NCI-H187 treated with DMSO at 0.1 percent for 48 hours (cell line): ENCODE results near the gene ZDHHC11.
"Not testable (repeated sequence)": the region's sequence is repeated elsewhere in the genome, so short reads cannot be mapped to it uniquely, and the experiment has no call there.

ENCODE experiments used
- DNase-seq: peaks from one replicate; lab custom pipeline; 2025; lab: John Stamatoyannopoulos, UW

The ZDHHC11 gene

GRCh38 chr5:858726-859125 is 7.9 kb upstream of the ZDHHC11 start:
- DNase-seq = no peak

GRCh38 chr5:856531-857425 is 6.0 kb upstream of the ZDHHC11 start:
- no peak for DNase-seq

- DNase-seq = no peak
These were observed 5.2 kb upstream of the ZDHHC11 start for GRCh38 chr5:855771-856530.

- no peak for DNase-seq
These were observed 4.4 kb upstream of the ZDHHC11 start for GRCh38 chr5:854966-855743.

- no peak for DNase-seq
These were observed 3.4 kb upstream of the ZDHHC11 start for GRCh38 chr5:854217-854616.

GRCh38 chr5:853416-854090 is 2.8 kb upstream of the ZDHHC11 start:
- DNase-seq = not testable (repeated sequence)

- DNase-seq = no peak
These were observed 1.9 kb upstream of the ZDHHC11 start for GRCh38 chr5:852431-853401.

GRCh38 chr5:852018-852417 is 1.2 kb upstream of the ZDHHC11 start:
- DNase-seq = no peak

GRCh38 chr5:851553-851952 is 767 bp upstream of the ZDHHC11 start:
- DNase-seq = no peak

- DNase-seq = no peak
These were observed 290 bp upstream of the ZDHHC11 start for GRCh38 chr5:851076-851475.

- DNase-seq = no peak
These were observed 1.0 kb downstream of the ZDHHC11 start for GRCh38 chr5:849651-850301.

GRCh38 chr5:848671-849111 is 2.1 kb downstream of the ZDHHC11 start:
- DNase-seq = no peak

- not testable (repeated sequence) for DNase-seq
These were observed 3.0 kb downstream of the ZDHHC11 start for GRCh38 chr5:847736-848135.

GRCh38 chr5:847212-847611 is 3.6 kb downstream of the ZDHHC11 start:
- not testable (repeated sequence) for DNase-seq

GRCh38 chr5:846602-847091 is 4.1 kb downstream of the ZDHHC11 start:
- not testable (repeated sequence) for DNase-seq

- DNase-seq = not testable (repeated sequence)
These were observed 4.8 kb downstream of the ZDHHC11 start for GRCh38 chr5:845676-846601.

- not testable (repeated sequence) for DNase-seq
These were observed 5.6 kb downstream of the ZDHHC11 start for GRCh38 chr5:845031-845675.

- DNase-seq = not testable (repeated sequence)
These were observed 6.4 kb downstream of the ZDHHC11 start for GRCh38 chr5:844426-844825.
